NB4 (cell line): Measurements from ENCODE around the gene SSX2IP.

Source experiments
- CTCF ChIP-seq: IDR thresholded peaks from one replicate; pipeline ENCODE4 v1.5.1; 2012; ENCODE audit warnings: low read depth, low read length
- MYC ChIP-seq: IDR thresholded peaks from 2 replicates; pipeline ENCODE4 v1.6.1; 2011; ENCODE audit warnings: low read depth, low read length
- POLR2A ChIP-seq: IDR thresholded peaks from 2 replicates; pipeline ENCODE4 v1.6.1; 2011; ENCODE audit warnings: mild to moderate bottlenecking; ENCODE audit not compliant: insufficient read length; ENCODE audit errors: extremely low read depth
- TF ChIP-seq, protein P1 (sequence below): IDR thresholded peaks from 2 replicates; pipeline ENCODE4 v1.6.1; 2011; ENCODE audit warnings: low read depth, low read length

DNA sequence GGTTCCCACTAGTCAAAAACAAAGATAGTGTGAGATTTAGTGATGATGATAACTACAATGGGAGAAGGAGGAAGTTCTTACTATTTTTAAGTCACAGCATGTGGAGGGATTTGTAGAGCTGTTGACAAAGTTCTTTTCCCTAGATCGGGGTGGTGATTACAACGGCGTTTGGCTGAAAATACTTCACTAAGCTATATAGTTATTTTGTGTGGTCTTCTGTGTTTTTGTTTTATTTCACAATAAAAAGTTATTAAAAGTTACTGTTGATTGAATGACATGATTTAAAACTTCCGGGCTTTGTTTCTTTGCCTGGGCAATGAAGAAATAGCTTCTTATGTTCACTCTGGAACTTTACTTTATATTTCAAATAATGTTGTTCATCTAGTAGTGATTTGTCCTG is 47.3 kb upstream of the SSX2IP start:
- TF ChIP-seq CTCF: no peak
- TF ChIP-seq POLR2A: no peak
- TF ChIP-seq, protein P1, sequence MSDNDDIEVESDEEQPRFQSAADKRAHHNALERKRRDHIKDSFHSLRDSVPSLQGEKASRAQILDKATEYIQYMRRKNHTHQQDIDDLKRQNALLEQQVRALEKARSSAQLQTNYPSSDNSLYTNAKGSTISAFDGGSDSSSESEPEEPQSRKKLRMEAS: no peak
- TF ChIP-seq MYC: no peak
